Neural progenitor cell (in vitro differentiated cells): Measurements from ENCODE around the gene RBFA. TPM values are rescaled to one million over a fixed set of nuclear protein-coding genes. Genes with fewer than 3 reads are reported as not detected.
A peak's percentile ranks its signal among the peaks of the same experiment; 100 is the strongest.
"Not testable (repeated sequence)": the region's sequence is repeated elsewhere in the genome, so short reads cannot be mapped to it uniquely, and the experiment has no call there.

Experiments used
- DNase-seq: peaks from one replicate; pipeline ENCODE4 v3.0.0-alpha.2; 2016; ENCODE audit warnings: low spot score
- H2AFZ ChIP-seq: fragments of 200-600 bp; sonication (generic); replicated peaks from 2 replicates; pipeline ENCODE4 v1.6.1; 2016; ENCODE audit warnings: antibody characterized with exemption
- H3F3A ChIP-seq: fragments of 200-600 bp; sonication (generic); 2 replicates; pipeline ENCODE4 v1.6.1; 2016; ENCODE audit warnings: antibody characterized with exemption, low read depth
- H3K27ac ChIP-seq: fragments of 200-600 bp; sonication (generic); 2 replicates; pipeline ENCODE4 v1.5.1; 2016; ENCODE audit warnings: mild to moderate bottlenecking
- H3K27me3 ChIP-seq: fragments of 200-600 bp; sonication (generic); 2 replicates; pipeline ENCODE4 v1.6.1; 2016; ENCODE audit warnings: mild to moderate bottlenecking, moderate library complexity
- H3K36me3 ChIP-seq: fragments of 200-600 bp; sonication (generic); 2 replicates; pipeline ENCODE4 v1.5.1; 2016
- H3K4me1 ChIP-seq: fragments of 200-600 bp; sonication (generic); 2 replicates; pipeline ENCODE4 v1.6.1; 2016; ENCODE audit warnings: mixed run types
- H3K4me2 ChIP-seq: fragments of 200-600 bp; sonication (generic); 2 replicates; pipeline ENCODE4 v1.6.1; 2016
- H3K4me3 ChIP-seq: fragments of 200-600 bp; sonication (generic); 2 replicates; pipeline ENCODE4 v1.5.1; 2016
- H3K79me2 ChIP-seq: fragments of 200-600 bp; sonication (generic); 2 replicates; pipeline ENCODE4 v1.6.1; 2016; ENCODE audit warnings: low read depth
- H3K9ac ChIP-seq: fragments of 200-600 bp; sonication (generic); 2 replicates; pipeline ENCODE4 v1.6.1; 2016
- H3K9me3 ChIP-seq: fragments of 200-600 bp; sonication (generic); 2 replicates; pipeline ENCODE4 v1.5.1; 2016; ENCODE audit warnings: low read depth
- H4K20me1 ChIP-seq: fragments of 200-600 bp; sonication (generic); 2 replicates; pipeline ENCODE4 v1.6.1; 2016; ENCODE audit warnings: low read depth
- H3K27ac Mint-ChIP-seq: 3 replicates; pipeline ENCODE4 v1.8.0; 2021; ENCODE audit warnings: mixed read lengths
- H3K27me3 Mint-ChIP-seq: 2 replicates; pipeline ENCODE4 v1.8.0; 2022; ENCODE audit warnings: low read depth, mild to moderate bottlenecking, inconsistent platforms, moderate library complexity, mixed read lengths; ENCODE audit not compliant: insufficient read depth
- H3K36me3 Mint-ChIP-seq: 3 replicates; pipeline ENCODE4 v1.8.0; 2021; ENCODE audit warnings: mixed read lengths
- H3K4me1 Mint-ChIP-seq: 3 replicates; pipeline ENCODE4 v1.8.0; 2021; ENCODE audit warnings: mixed read lengths
- H3K4me3 Mint-ChIP-seq: 3 replicates; pipeline ENCODE4 v1.8.0; 2021; ENCODE audit warnings: mild to moderate bottlenecking, moderate library complexity, mixed read lengths
- H3K9me3 Mint-ChIP-seq: 3 replicates; pipeline ENCODE4 v1.8.0; 2020; ENCODE audit warnings: mixed read lengths
- EZH2 ChIP-seq: fragments of 200-600 bp; sonication (generic); IDR thresholded peaks from 2 replicates; pipeline ENCODE4 v1.6.1; 2017; ENCODE audit warnings: antibody characterized with exemption, mild to moderate bottlenecking, moderate library complexity
- EZH2phosphoT487 ChIP-seq: fragments of 200-600 bp; sonication (generic); IDR thresholded peaks from 2 replicates; pipeline ENCODE4 v1.6.1; 2017; ENCODE audit warnings: antibody characterized with exemption
- total RNA-seq: library from RNA; depleted of rRNA; stranded (reverse); fragments of >200 nt; gene quantifications from 2 replicates; pipeline ENCODE4 v1.2.3, GENCODE V29; 2015; ENCODE audit warnings: low replicate concordance
- TF ChIP-seq, protein P1 (sequence below): fragments of 200-600 bp; sonication (generic); IDR thresholded peaks from 2 replicates; pipeline ENCODE4 v1.5.1; 2017; ENCODE audit warnings: antibody characterized with exemption, mild to moderate bottlenecking

Gene RBFA
- total RNA-seq, 1 donor from 2014 or later = 22.9 TPM

- no peaks in the 10 kb centered on the region for H3K36me3 ChIP-seq
- no peaks in the 10 kb centered on the region for H3K9me3 Mint-ChIP-seq
- H3K27ac ChIP-seq = no peak overlapping the region
- H3K4me3 ChIP-seq = peak overlapping the region; percentile 78
- TF ChIP-seq, protein P1, sequence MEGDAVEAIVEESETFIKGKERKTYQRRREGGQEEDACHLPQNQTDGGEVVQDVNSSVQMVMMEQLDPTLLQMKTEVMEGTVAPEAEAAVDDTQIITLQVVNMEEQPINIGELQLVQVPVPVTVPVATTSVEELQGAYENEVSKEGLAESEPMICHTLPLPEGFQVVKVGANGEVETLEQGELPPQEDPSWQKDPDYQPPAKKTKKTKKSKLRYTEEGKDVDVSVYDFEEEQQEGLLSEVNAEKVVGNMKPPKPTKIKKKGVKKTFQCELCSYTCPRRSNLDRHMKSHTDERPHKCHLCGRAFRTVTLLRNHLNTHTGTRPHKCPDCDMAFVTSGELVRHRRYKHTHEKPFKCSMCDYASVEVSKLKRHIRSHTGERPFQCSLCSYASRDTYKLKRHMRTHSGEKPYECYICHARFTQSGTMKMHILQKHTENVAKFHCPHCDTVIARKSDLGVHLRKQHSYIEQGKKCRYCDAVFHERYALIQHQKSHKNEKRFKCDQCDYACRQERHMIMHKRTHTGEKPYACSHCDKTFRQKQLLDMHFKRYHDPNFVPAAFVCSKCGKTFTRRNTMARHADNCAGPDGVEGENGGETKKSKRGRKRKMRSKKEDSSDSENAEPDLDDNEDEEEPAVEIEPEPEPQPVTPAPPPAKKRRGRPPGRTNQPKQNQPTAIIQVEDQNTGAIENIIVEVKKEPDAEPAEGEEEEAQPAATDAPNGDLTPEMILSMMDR = no peak
- TF ChIP-seq EZH2phosphoT487 (no peak), EZH2 (no peak)
- peaks cover 41% of the 10 kb centered on the region for H3K79me2 ChIP-seq
- peaks cover 14% of the 10 kb centered on the region for H3K36me3 Mint-ChIP-seq
- H3F3A ChIP-seq = peaks cover 6% of the 10 kb centered on the region
- peaks cover 10% of the 10 kb centered on the region for H3K4me1 ChIP-seq
- H3K4me3 Mint-ChIP-seq = peak overlapping the region; percentile 98
- H3K4me1 Mint-ChIP-seq = peaks cover 18% of the 10 kb centered on the region
- no peak overlapping the region for H2AFZ ChIP-seq
- peak overlapping the region; percentile 88 for H3K4me2 ChIP-seq
- no peak overlapping the region for H3K9ac ChIP-seq
- H4K20me1 ChIP-seq = peaks cover 38% of the 10 kb centered on the region
- no peak for DNase-seq
- H3K9me3 ChIP-seq = no peaks in the 10 kb centered on the region
- no peaks in the 10 kb centered on the region for H3K27me3 ChIP-seq
- H3K27ac Mint-ChIP-seq = peak overlapping the region; percentile 82
- peaks cover 3% of the 10 kb centered on the region for H3K27me3 Mint-ChIP-seq
These were observed 45.1 kb upstream of the RBFA start for GRCh38 chr18:79989195-79989497.

DNA sequence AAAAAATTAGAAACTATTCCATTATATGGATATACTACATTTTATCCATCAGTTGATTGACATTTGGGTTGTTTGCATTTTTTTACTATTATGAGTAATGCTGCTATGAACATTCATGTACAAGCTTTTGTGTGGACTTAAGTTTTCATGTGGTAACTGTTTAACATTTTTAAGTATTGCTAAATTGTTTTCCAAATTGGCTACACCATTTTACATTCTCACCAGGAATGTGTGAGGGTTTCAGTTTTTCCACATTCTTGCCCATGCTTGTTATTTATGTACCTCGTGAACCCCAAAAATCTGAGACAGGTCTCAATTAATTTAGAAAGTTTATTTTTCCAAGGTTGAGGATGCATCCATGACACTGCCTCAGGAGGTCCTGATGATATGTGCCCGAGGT lies 42.7 kb upstream of the RBFA start:
- H3K4me1 ChIP-seq = peaks cover 10% of the 10 kb centered on the region
- H3F3A ChIP-seq = peaks cover 6% of the 10 kb centered on the region
- H4K20me1 ChIP-seq = peaks cover 14% of the 10 kb centered on the region
- H3K9me3 Mint-ChIP-seq = no peaks in the 10 kb centered on the region
- H3K27ac Mint-ChIP-seq = no peak overlapping the region
- no peaks in the 10 kb centered on the region for H3K27me3 ChIP-seq
- peaks cover 13% of the 10 kb centered on the region for H3K4me1 Mint-ChIP-seq
- H3K27ac ChIP-seq = no peak overlapping the region
- no peak for DNase-seq
- no peak for TF ChIP-seq EZH2phosphoT487
- no peak for TF ChIP-seq EZH2
- TF ChIP-seq, protein P1 = no peak
- H3K4me2 ChIP-seq = no peak overlapping the region
- no peaks in the 10 kb centered on the region for H3K36me3 ChIP-seq
- no peak overlapping the region for H3K4me3 Mint-ChIP-seq
- no peaks in the 10 kb centered on the region for H3K9me3 ChIP-seq
- no peak overlapping the region for H3K4me3 ChIP-seq
- peaks cover 3% of the 10 kb centered on the region for H3K36me3 Mint-ChIP-seq
- H3K9ac ChIP-seq = no peak overlapping the region
- peaks cover 17% of the 10 kb centered on the region for H3K79me2 ChIP-seq
- no peak overlapping the region for H2AFZ ChIP-seq
- H3K27me3 Mint-ChIP-seq = peaks cover 3% of the 10 kb centered on the region

- peaks cover 12% of the 10 kb centered on the region for H3K9me3 Mint-ChIP-seq
- not testable (repeated sequence) for H3K27ac Mint-ChIP-seq, H3K9ac ChIP-seq, H3K36me3 Mint-ChIP-seq, H3K4me2 ChIP-seq, H3K27ac ChIP-seq, H3K4me3 ChIP-seq, DNase-seq, H3K27me3 ChIP-seq, H2AFZ ChIP-seq, H3K4me3 Mint-ChIP-seq, H3F3A ChIP-seq, H3K79me2 ChIP-seq, H3K4me1 ChIP-seq, H3K27me3 Mint-ChIP-seq, H3K4me1 Mint-ChIP-seq, H4K20me1 ChIP-seq, H3K36me3 ChIP-seq
- H3K9me3 ChIP-seq = peaks cover 15% of the 10 kb centered on the region
These were observed 34.5 kb upstream of the RBFA start for GRCh38 chr18:79999701-80000100.

GRCh38 chr18:80000877-80001276 lies 33.4 kb upstream of the RBFA start:
- Mint-ChIP-seq H3K36me3 (peaks cover 3% of the 10 kb centered on the region), H3K9me3 (peaks cover 12% of the 10 kb centered on the region), H3K27me3 (peaks cover 2% of the 10 kb centered on the region), H3K4me3 (no peak overlapping the region), H3K4me1 (no peaks in the 10 kb centered on the region), H3K27ac (no peak overlapping the region)
- Histone ChIP-seq H3K27ac (no peak overlapping the region), H4K20me1 (no peaks in the 10 kb centered on the region), H2AFZ (no peak overlapping the region), H3K4me3 (no peak overlapping the region), H3K4me1 (no peaks in the 10 kb centered on the region), H3K79me2 (no peaks in the 10 kb centered on the region), H3K27me3 (no peaks in the 10 kb centered on the region), H3K36me3 (no peaks in the 10 kb centered on the region), H3K9ac (no peak overlapping the region), H3K4me2 (no peak overlapping the region), H3F3A (no peaks in the 10 kb centered on the region), H3K9me3 (peaks cover 15% of the 10 kb centered on the region)
- TF ChIP-seq EZH2 = no peak
- TF ChIP-seq, protein P1 = no peak
- TF ChIP-seq EZH2phosphoT487 = no peak
- no peak for DNase-seq
